ENCODE results near the gene PARP14.

DNA sequence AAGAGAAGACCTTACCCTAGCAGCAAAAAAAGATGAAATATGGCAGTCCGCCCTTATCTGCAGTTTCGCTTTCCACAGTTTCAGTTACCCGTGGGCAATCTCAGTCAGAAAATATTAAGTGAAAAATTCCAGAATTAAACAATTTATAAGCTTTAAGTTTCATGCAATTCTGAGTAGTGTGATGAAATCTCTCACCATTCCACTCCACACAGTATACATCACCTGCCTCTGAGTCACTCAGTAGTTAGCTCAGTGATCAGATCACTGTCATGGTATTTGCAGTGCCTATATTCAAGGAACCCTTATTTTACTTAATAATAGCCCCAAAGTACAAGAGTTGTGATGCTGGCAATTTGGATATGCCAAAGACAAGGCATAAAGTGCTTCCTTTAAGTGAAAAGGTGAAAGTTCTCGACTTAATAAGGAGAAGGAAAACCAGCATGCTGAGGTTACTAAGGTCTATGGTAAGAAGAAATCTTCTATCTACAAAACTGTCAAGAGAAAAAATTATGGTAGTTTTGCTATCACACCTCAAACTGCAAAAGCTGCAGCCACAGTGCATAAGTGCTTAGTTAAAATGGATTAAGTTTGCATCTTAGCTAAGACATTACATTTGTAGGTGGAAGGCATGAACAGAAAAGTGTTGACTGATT lies 64.9 kb downstream of the PARP14 start:
- TF ChIP-seq CTCF (IDR thresholded peaks at IDR 0.05) = no peak
- no peak for TF ChIP-seq EZH2 (IDR thresholded peaks at IDR 0.05; ENCODE audit: borderline replicate concordance, insufficient read depth, low read depth, low read length, poor library complexity, severe bottlenecking)
